ENCODE data around the gene SLC35G2.

DNA sequence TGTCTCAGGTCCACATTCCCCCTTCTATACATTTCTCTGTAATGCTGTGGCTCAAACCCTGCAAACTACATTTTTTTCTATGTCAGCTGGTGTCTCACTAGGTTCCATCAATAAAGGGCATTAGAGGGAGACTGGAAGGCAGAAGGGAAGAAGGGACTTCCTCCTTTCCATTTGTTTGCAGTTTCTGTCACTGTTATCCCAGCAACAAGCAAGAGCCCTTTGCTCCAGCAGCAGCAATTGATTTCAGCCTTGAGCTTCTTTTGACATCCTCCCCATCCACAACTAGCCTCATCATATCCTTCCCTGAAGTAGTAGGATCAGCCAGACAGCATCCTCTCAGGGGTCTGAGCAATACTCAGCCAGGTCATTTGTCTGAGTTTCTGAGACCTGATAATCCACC lies 37.7 kb downstream of the SLC35G2 start:
- TF ChIP-seq SUZ12 (IDR thresholded peaks at IDR 0.05; ENCODE audit: extremely low read depth, insufficient read depth, insufficient read length) (no peak), ZNF274 (IDR thresholded peaks at IDR 0.05; ENCODE audit: low read depth, low read length) (no peak), YY1 (IDR thresholded peaks at IDR 0.05; ENCODE audit: insufficient read depth, insufficient read length) (no peak)

Measured in NT2/D1 (cell line).